GM18505 (cell line): ENCODE data around the gene NKX1-1.
"Not testable (repeated sequence)": the region's sequence is repeated elsewhere in the genome, so short reads cannot be mapped to it uniquely, and the experiment has no call there.

Source experiments
- ATAC-seq: cut with Tn5 transposase; IDR thresholded peaks from one replicate; pipeline ENCODE4 v1.9.1; 2021; ENCODE audit not compliant: unreplicated experiment
- POLR2A ChIP-seq: IDR thresholded peaks from 4 replicates; pipeline ENCODE4 v1.6.1; 2011; ENCODE audit warnings: borderline replicate concordance; ENCODE audit not compliant: insufficient read depth, insufficient read length; ENCODE audit errors: extremely low read depth

The NKX1-1 gene

GRCh38 chr4:1445716-1446445, 39.6 kb upstream of the NKX1-1 start:
- ATAC-seq, result no peak
- no peak for TF ChIP-seq POLR2A

GRCh38 chr4:1443688-1444172, 37.5 kb upstream of the NKX1-1 start:
- ATAC-seq, result not testable (repeated sequence)

GRCh38 chr4:1427010-1427409, 20.8 kb upstream of the NKX1-1 start:
- no peak for ATAC-seq
- no peak for TF ChIP-seq POLR2A

GRCh38 chr4:1421657-1422056, 15.4 kb upstream of the NKX1-1 start:
- TF ChIP-seq POLR2A, result no peak
- ATAC-seq, result no peak

GRCh38 chr4:1419708-1420107, 13.5 kb upstream of the NKX1-1 start:
- no peak for ATAC-seq
- TF ChIP-seq POLR2A, result no peak

- ATAC-seq, result no peak
- no peak for TF ChIP-seq POLR2A
These were observed 12.4 kb upstream of the NKX1-1 start for GRCh38 chr4:1418494-1419285.

GRCh38 chr4:1417522-1418390, 11.5 kb upstream of the NKX1-1 start:
- ATAC-seq, result no peak
- TF ChIP-seq POLR2A, result no peak

- TF ChIP-seq POLR2A, result no peak
- no peak for ATAC-seq
These were observed 10.7 kb upstream of the NKX1-1 start for GRCh38 chr4:1416948-1417260.

- TF ChIP-seq POLR2A, result no peak
- ATAC-seq, result no peak
These were observed 10.1 kb upstream of the NKX1-1 start for GRCh38 chr4:1416051-1416947.

GRCh38 chr4:1415681-1415981, 9.4 kb upstream of the NKX1-1 start:
- no peak for TF ChIP-seq POLR2A
- no peak for ATAC-seq

GRCh38 chr4:1414831-1415680, 8.8 kb upstream of the NKX1-1 start:
- TF ChIP-seq POLR2A, result no peak
- ATAC-seq, result no peak
